ENCODE measurements around the gene MRGPRX2. TPM values are rescaled to one million over a fixed set of nuclear protein-coding genes. Genes with fewer than 3 reads are reported as not detected.

The MRGPRX2 gene
- total and polyA plus RNA-seq, 10 of the 15 experiments (the other 5 are each of a cell fraction or from before 2014, with no cell fraction given), result 0.03 to 0.11 TPM; not detected in 8

DNA sequence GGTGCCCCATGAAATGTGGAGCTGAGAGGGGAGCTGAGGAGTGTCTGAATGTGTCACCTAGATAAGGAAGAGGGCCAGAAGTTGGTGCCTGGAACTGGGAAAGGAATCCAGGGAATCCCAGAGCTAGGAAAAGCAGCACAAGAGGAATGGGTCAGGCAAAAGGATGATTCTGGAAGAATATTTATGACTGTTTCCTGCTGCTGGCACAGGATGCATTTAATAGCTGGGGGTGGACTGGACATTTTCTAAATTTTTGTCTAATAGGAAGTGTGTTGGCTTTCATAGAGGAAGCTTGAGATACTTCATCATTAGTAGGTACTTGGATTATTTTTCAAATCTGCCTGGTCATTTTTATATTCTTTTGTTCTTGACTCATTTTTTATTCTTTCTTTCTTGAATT, 17.4 kb upstream of the MRGPRX2 start:
- ATAC-seq (no peak), FAIRE-seq (no peak), DNase-seq (ENCODE audit: low read depth, low spot score) (no peak)
- no peak overlapping the region for H3K4me2 ChIP-seq (ENCODE audit: control insufficient read depth, insufficient read depth)
- no peaks in the 10 kb centered on the region for H3K36me3 ChIP-seq (ENCODE audit: control insufficient read depth in 2 of 2, insufficient read depth in 2 of 2, low read length in 1 of 2)
- H3K27me3 ChIP-seq (replicated peaks in 1 of 2; ENCODE audit: control insufficient read depth in 2 of 2, insufficient read depth in 2 of 2, low read length in 1 of 2), result no peaks in the 10 kb centered on the region; a peak in 1 of 4 replicates
- no peaks in the 10 kb centered on the region for H3K9me3 ChIP-seq (replicated peaks; ENCODE audit: control insufficient read depth, insufficient read depth, low read length)
- ChIA-PET CTCF (interaction anchor here (0.5 to 5.1 kb wide), 27 partner anchors 9 to 828 kb away, joined by 3 to 26 read pairs (median 8); partner anchors contain the start of gene ZDHHC13), POLR2A (interaction anchor here (0.6 kb wide), 1 partner anchor 1563 kb away, joined by 4 read pairs; no protein-coding TSS in a partner anchor), RAD21 (ENCODE audit: unreplicated experiment) (interaction anchor here (0.5 to 2.7 kb wide), 6 partner anchors 38 to 658 kb away, joined by 3 to 8 read pairs (median 4); partner anchors contain the start of gene ZDHHC13), SMC1A (ENCODE audit: uncharacterized antibody, unreplicated experiment) (interaction anchor here (0.7 to 2.1 kb wide), 7 partner anchors 10 to 274 kb away, joined by 3 to 8 read pairs (median 3); partner anchors contain the start of gene ZDHHC13)
- TF ChIP-seq MXI1 (IDR thresholded peaks at IDR 0.05; ENCODE audit: low read depth, low read length) (no peak), CHD2 (IDR thresholded peaks at IDR 0.05; ENCODE audit: borderline replicate concordance, low read depth, low read length) (no peak), ZBTB40 (IDR thresholded peaks at IDR 0.05; ENCODE audit: borderline replicate concordance) (no peak), CREM (IDR thresholded peaks at IDR 0.05; ENCODE audit: low read depth) (no peak), MEF2B (IDR thresholded peaks at IDR 0.05; ENCODE audit: partially characterized antibody, poor library complexity, severe bottlenecking) (no peak)
- H3K27ac ChIP-seq (ENCODE audit: control insufficient read depth, insufficient read depth), result no peak overlapping the region
- no TSS peak for BruUV-seq (replicated peaks)
- peaks cover 2% of the 10 kb centered on the region; the same call in 1 of the 2 replicates for H4K20me1 ChIP-seq (ENCODE audit: control insufficient read depth, insufficient read depth)
- H3K4me1 ChIP-seq (ENCODE audit: control insufficient read depth, insufficient read depth, low read length), result no peaks in the 10 kb centered on the region
- H2AFZ ChIP-seq (ENCODE audit: control insufficient read depth, low read depth, low read length), result no peak overlapping the region
- in situ Hi-C loops (cut with MboI) (loop anchor here (10.0 kb wide), 1 partner anchor 827 kb away; no protein-coding TSS in a partner anchor), intact Hi-C loops (cut with micrococcal nuclease; ENCODE audit: unreplicated experiment) (loop anchor here (1.0 to 10.0 kb wide), 4 partner anchors 39 to 827 kb away; partner anchors contain the start of genes E2F8 and ZDHHC13)
- H3K4me3 ChIP-seq, result no peak overlapping the region
- no peak overlapping the region for H3K9ac ChIP-seq (ENCODE audit: control insufficient read depth, insufficient read depth, low read length)
- no peaks in the 10 kb centered on the region for H3K79me2 ChIP-seq (ENCODE audit: control insufficient read depth, insufficient read depth, low read length)

Measured in GM12878 (cell line).